Karpas-422 (cell line): ENCODE measurements around the gene ARID1B. TPM values are rescaled to one million over a fixed set of nuclear protein-coding genes. Genes with fewer than 3 reads are reported as not detected.

Experiments used
- DNase-seq: peaks from one replicate; pipeline ENCODE4 v3.0.0-alpha.2; 2015
- H2AFZ ChIP-seq: fragments of 200-600 bp; sonication (generic); 2 replicates; pipeline ENCODE4 v1.6.1; 2014; ENCODE audit warnings: antibody characterized with exemption, low read length, mixed read lengths
- H3K27ac ChIP-seq: fragments of 200-600 bp; sonication (generic); 2 replicates; pipeline ENCODE4 v1.5.1; 2014; ENCODE audit warnings: mild to moderate bottlenecking, low read length, moderate library complexity
- H3K27me3 ChIP-seq: fragments of 200-600 bp; sonication (generic); 2 replicates; pipeline ENCODE4 v1.6.1; 2014; ENCODE audit warnings: low read length, mixed read lengths
- H3K36me3 ChIP-seq: fragments of 200-600 bp; sonication (generic); 2 replicates; pipeline ENCODE4 v1.6.1; 2014; ENCODE audit warnings: low read length, mixed read lengths; ENCODE audit not compliant: insufficient read depth
- H3K4me1 ChIP-seq: fragments of 200-600 bp; sonication (generic); 2 replicates; pipeline ENCODE4 v1.6.1; 2014; ENCODE audit warnings: mild to moderate bottlenecking, low read length, mixed read lengths
- H3K4me2 ChIP-seq: fragments of 200-600 bp; sonication (generic); 2 replicates; pipeline ENCODE4 v1.6.1; 2014; ENCODE audit warnings: low read length, low read depth, mild to moderate bottlenecking; ENCODE audit not compliant: poor library complexity, severe bottlenecking
- H3K4me3 ChIP-seq: fragments of 200-600 bp; sonication (generic); 2 replicates; pipeline ENCODE4 v1.5.1; 2014; ENCODE audit warnings: mild to moderate bottlenecking, antibody characterized with exemption, low read length, mixed read lengths
- H3K79me2 ChIP-seq: fragments of 200-600 bp; sonication (generic); 2 replicates; pipeline ENCODE4 v1.6.1; 2014; ENCODE audit warnings: mild to moderate bottlenecking, low read length, mixed read lengths
- H3K9ac ChIP-seq: fragments of 200-600 bp; sonication (generic); 2 replicates; pipeline ENCODE4 v1.6.0; 2014; ENCODE audit warnings: low read length
- H3K9me2 ChIP-seq: fragments of 200-600 bp; sonication (generic), shearing (Covaris generic); replicated peaks from 2 replicates; pipeline ENCODE4 v1.6.0; 2014; ENCODE audit warnings: mild to moderate bottlenecking, low read length, moderate library complexity; ENCODE audit not compliant: insufficient read depth
- H3K9me3 ChIP-seq: fragments of 300-700, 200-600 bp; sonication (generic); 2 replicates; pipeline ENCODE4 v1.6.1; 2014; ENCODE audit warnings: low read length, mixed read lengths
- H4K20me1 ChIP-seq: fragments of 200-600 bp; sonication (generic); 2 replicates; pipeline ENCODE4 v1.6.1; 2014; ENCODE audit warnings: mild to moderate bottlenecking, antibody characterized with exemption, low read length, low read depth; ENCODE audit not compliant: insufficient read depth
- total RNA-seq: library from RNA; depleted of rRNA; stranded (reverse); fragments of >200 nt; shearing (Covaris generic); gene quantifications from 2 replicates; pipeline ENCODE4 v1.2.3, GENCODE V29; 2014; ENCODE audit warnings: low replicate concordance; rRNA removed

ARID1B gene
- total RNA-seq = 104 and 174 TPM in 2 replicates

DNA sequence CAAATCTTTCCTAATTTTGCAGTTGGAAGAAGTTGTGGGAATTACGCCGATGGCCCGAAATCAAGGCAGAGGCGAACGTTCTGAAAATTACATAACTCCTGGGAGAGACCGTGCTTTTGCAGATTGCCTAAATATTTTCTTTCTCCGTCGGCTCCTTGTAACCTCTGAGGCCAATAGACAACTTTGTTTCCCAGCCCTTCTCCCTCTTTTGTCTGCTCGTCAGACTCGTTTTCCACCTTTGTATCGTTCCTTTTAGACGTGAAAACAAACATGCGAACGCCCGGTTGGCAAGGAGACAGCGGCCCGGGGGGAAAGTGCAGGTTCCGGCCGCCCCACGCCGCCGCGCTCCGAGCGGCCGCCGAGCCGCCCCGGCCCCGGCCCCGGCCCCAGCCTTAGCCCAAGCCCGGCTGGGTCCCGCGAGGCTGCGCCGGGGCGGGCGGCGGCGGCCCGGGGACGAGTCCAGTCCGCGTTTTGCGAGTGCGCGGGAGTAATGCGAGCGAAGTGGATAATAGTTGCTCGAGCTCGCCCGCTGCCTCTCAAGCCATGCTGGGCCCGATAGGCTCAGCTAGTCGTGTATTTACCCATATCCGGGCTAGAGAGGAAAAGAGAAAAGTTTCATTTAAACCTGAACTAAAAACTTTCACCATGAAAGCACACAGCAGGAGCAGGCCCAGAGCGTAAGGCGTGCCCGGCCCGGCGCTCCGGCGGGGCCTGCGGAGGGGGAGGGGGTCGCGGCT lies at the start of gene ARID1B:
Gene ARID1B (plus strand): TSS at position 539 of the 737 bp plus-strand sequence. CDS start 303 bp downstream, outside the sequence.
- no peaks in the 10 kb centered on the region for H3K9me3 ChIP-seq
- peak within 1 kb of the TSS; percentile 74 for H3K4me3 ChIP-seq
- peaks cover 37% of the 10 kb centered on the region for H3K79me2 ChIP-seq
- peaks cover 44% of the 10 kb centered on the region for H3K4me1 ChIP-seq
- no peaks in the 10 kb centered on the region for H3K27me3 ChIP-seq
- no peaks in the 10 kb centered on the region for H3K36me3 ChIP-seq
- peaks cover under 1% of the 10 kb centered on the region; the same call in 1 of the 2 replicates for H4K20me1 ChIP-seq
- H3K4me2 ChIP-seq = peak within 1 kb of the TSS; percentile 98
- H3K27ac ChIP-seq = peak within 1 kb of the TSS; percentile 86
- no peaks in the 10 kb centered on the region for H3K9me2 ChIP-seq
- peak within 1 kb of the TSS; percentile 94 for H3K9ac ChIP-seq
- peak; percentile 92 for DNase-seq
- peak within 1 kb of the TSS; percentile 47 for H2AFZ ChIP-seq

DNA sequence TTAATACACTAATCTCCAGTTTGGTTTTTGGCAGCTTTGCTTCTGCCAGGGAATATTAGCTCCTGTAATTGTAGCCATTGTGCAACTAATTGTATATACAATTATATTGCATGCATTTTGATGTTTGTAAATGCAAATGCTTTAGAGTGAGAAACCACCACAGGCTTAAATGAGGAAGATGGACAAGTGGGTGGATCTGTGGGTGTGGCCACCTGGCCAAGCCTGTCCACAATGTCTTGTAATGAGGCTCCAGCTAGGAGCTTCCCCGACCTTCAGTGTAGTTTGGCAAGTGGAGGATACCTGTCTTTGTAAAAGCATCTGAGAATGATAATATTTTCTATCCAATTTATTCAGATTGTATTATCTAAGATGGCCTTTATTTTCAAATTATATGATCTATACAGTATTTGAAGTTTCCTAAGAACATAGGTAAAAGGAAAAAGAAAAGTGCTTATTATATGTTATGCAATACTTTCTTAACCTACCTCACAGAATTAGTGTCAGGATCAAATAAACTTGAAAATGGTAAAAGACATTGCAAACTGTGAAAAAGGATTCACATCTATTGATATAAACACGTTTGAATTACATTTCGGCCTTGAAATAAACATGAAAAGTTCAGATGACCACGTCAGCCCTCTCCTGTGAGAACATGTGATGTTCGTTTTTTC lies 49.3 kb upstream of the ARID1B start:
- Histone ChIP-seq H2AFZ (no peak overlapping the region), H3K27me3 (no peaks in the 10 kb centered on the region)
- no peak for DNase-seq

DNA sequence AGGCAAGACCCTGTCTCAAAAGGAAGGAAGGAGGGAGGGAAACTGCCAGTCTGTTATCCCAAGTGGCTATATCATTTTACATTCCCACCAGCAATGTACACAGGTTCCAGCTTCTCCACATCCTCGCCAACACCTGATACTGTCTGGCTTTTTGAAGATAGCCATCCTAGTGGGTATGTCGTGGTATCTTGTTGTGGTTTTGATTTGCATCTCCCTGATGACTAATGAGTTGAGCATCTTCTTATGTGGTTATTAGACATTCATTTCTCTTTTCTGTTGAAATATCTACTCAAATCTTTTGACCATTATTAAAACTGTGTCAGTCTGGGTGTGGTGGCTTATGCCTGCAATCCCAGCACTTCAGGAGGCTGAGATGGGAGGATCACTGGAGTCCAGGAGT lies 47.9 kb upstream of the ARID1B start:
- Histone ChIP-seq H3K9ac (no peak overlapping the region), H3K9me2 (no peaks in the 10 kb centered on the region), H3K4me2 (no peak overlapping the region), H3K27ac (no peak overlapping the region), H3K4me1 (peaks cover 17% of the 10 kb centered on the region), H2AFZ (no peak overlapping the region), H4K20me1 (no peaks in the 10 kb centered on the region), H3K36me3 (no peaks in the 10 kb centered on the region), H3K9me3 (no peaks in the 10 kb centered on the region), H3K79me2 (no peaks in the 10 kb centered on the region), H3K4me3 (no peak overlapping the region), H3K27me3 (no peaks in the 10 kb centered on the region)
- no peak for DNase-seq

More for the DNA sequence above, 49.3 kb upstream of the ARID1B start:
- Histone ChIP-seq H3K4me3 (no peak overlapping the region), H3K27ac (no peak overlapping the region), H3K9me2 (no peaks in the 10 kb centered on the region), H3K79me2 (no peaks in the 10 kb centered on the region), H4K20me1 (no peaks in the 10 kb centered on the region), H3K36me3 (no peaks in the 10 kb centered on the region), H3K4me2 (no peak overlapping the region), H3K9ac (no peak overlapping the region), H3K4me1 (peaks cover 9% of the 10 kb centered on the region), H3K9me3 (no peaks in the 10 kb centered on the region)

DNA sequence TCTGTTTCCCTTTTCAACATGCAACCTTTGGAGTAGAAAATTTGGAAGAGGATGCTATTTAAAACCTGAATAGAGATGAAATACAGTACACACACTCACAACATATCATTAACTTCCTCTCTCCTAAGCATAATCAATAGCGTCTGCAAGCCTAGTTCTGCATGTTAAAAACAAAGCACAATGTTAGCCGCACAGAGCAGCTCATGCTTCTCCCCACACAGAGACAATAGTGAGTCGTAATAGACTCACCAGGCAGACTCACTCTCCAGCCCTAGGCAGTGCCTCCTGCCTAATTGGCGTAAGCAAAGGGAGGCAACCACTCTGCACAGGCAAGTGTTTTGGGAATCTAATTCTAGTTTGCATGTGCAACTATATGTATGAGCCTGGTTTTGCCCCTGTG lies 45.8 kb upstream of the ARID1B start:
- Histone ChIP-seq H3K36me3 (no peaks in the 10 kb centered on the region), H3K27me3 (no peaks in the 10 kb centered on the region), H3K4me2 (no peak overlapping the region), H3K4me1 (peaks cover 17% of the 10 kb centered on the region), H3K9ac (no peak overlapping the region), H3K27ac (no peak overlapping the region), H2AFZ (no peak overlapping the region), H4K20me1 (no peaks in the 10 kb centered on the region), H3K79me2 (no peaks in the 10 kb centered on the region), H3K9me3 (no peaks in the 10 kb centered on the region), H3K4me3 (no peak overlapping the region), H3K9me2 (no peaks in the 10 kb centered on the region)
- DNase-seq = no peak

DNA sequence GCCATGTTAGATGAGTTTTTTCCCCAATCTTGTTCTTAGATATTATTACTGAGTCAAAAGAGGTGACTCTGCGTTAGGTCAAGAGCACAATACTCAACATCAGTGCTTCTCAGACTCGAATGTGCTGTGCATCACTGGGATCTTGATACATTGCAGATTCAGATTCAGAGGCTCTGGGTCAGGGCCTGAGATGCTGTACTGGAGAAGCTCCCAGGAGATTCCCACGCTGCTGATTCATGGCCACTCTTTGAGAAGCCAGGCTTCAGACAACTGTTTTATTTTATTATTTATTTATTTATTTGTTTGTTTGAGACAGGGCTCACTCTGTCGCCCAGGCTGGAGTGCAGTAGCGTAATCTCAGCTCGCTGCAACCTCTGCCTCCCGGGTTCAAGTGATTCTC lies 41.4 kb upstream of the ARID1B start:
- peaks cover 3% of the 10 kb centered on the region; the same call in 1 of the 2 replicates for H3K9me3 ChIP-seq
- H3K36me3 ChIP-seq = no peaks in the 10 kb centered on the region
- no peak overlapping the region for H3K4me2 ChIP-seq
- no peak overlapping the region for H3K4me3 ChIP-seq
- DNase-seq = no peak
- no peak overlapping the region for H3K27ac ChIP-seq
- H3K79me2 ChIP-seq = no peaks in the 10 kb centered on the region
- H3K9ac ChIP-seq = no peak overlapping the region
- H3K27me3 ChIP-seq = no peaks in the 10 kb centered on the region
- no peak overlapping the region for H2AFZ ChIP-seq
- peaks cover 8% of the 10 kb centered on the region for H3K4me1 ChIP-seq
- H4K20me1 ChIP-seq = no peaks in the 10 kb centered on the region
- no peaks in the 10 kb centered on the region for H3K9me2 ChIP-seq

DNA sequence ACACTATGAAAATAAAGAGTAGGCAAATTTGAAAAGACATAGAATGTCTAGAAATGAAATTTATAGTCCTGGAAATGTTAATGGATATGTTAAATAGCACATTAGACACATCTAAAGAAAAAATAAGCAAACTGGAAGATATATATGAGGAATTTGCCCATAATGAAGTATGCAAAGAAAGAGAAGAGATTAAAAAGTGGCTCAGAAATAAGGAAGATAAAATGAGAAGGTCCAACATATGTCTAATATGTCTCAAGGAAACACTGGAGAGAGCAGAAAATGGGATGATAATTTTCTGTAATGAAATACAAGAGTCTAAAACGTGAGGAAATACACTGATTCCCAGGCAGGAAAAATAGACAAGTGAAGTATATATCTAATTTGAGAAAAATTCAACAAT lies 36.6 kb upstream of the ARID1B start:
- no peaks in the 10 kb centered on the region for H4K20me1 ChIP-seq
- no peak overlapping the region for H3K4me3 ChIP-seq
- H3K9ac ChIP-seq = no peak overlapping the region
- H2AFZ ChIP-seq = no peak overlapping the region
- H3K36me3 ChIP-seq = no peaks in the 10 kb centered on the region
- no peaks in the 10 kb centered on the region for H3K27me3 ChIP-seq
- no peaks in the 10 kb centered on the region for H3K79me2 ChIP-seq
- no peaks in the 10 kb centered on the region for H3K9me2 ChIP-seq
- peaks cover 6% of the 10 kb centered on the region; the same call in 1 of the 2 replicates for H3K9me3 ChIP-seq
- no peak overlapping the region for H3K4me2 ChIP-seq
- no peak overlapping the region for H3K27ac ChIP-seq
- DNase-seq = no peak
- H3K4me1 ChIP-seq = peaks cover 10% of the 10 kb centered on the region

DNA sequence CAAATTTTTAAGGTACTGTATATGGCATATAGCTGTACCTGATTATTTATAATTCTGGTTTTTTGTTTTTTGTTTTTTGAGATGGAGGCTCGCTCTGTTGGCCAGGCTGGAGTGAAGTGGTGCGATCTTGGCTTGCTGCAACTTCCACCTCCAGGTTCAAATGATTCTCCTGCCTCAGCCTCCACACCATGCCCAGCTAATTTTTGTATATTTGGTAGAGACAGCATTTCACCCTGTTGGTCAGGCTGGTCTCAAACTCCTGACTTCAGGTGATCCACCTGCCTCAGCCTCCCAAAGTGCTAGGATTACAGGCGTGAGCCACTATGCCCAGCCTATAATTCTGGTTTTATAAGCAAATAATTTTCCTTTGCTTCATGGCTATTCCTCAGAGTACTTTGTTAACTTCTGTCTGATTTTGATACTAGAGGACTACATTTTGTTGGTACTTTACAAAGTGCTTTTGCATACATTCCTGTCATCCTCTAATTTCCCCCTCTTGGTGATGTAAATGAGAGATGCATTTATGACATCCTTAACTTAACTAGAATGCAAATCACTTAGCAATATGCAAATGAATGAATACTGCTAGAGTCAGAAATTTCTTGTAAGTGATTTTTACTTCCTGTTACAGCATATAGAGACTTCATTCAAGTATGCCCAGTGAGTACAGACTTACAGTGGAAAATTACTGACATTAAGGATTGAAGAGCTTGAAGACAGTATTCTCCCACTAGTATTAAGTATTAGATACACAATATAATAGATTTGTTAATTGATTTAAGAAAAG lies 35.7 kb upstream of the ARID1B start:
- H2AFZ ChIP-seq = peak overlapping the region; percentile 49; the same call in 1 of the 2 replicates
- H3K4me1 ChIP-seq = peaks cover 10% of the 10 kb centered on the region
- H3K79me2 ChIP-seq = no peaks in the 10 kb centered on the region
- peaks cover 6% of the 10 kb centered on the region; the same call in 1 of the 2 replicates for H3K9me3 ChIP-seq
- no peaks in the 10 kb centered on the region for H3K27me3 ChIP-seq
- H4K20me1 ChIP-seq = no peaks in the 10 kb centered on the region
- no peaks in the 10 kb centered on the region for H3K9me2 ChIP-seq
- H3K36me3 ChIP-seq = no peaks in the 10 kb centered on the region
- peak; percentile 78 for DNase-seq
- H3K4me2 ChIP-seq = peak overlapping the region; percentile 31
- H3K4me3 ChIP-seq = peak overlapping the region; percentile 34; the same call in 1 of the 2 replicates
- peak overlapping the region; percentile 56; the same call in 1 of the 2 replicates for H3K27ac ChIP-seq
- no peak overlapping the region for H3K9ac ChIP-seq

DNA sequence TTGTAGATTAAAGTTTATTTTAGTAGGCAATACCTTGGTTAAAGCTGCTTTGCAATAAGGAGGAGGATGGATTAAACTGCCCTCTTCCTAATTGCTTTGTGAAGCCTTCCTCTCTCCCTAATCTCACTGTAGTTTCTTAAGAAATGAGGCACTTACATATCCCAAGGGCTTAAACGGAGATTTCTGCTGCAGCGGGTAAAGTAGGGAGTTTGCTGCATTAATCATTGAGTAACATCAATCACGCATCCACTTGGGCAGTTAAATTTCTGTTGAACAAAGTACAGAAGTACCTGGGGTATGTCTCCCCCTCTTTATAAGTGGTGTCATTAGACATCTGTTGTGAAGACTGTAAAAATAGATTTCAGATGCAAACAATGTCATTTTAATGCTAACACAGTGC lies 29.5 kb upstream of the ARID1B start:
- H3K9ac ChIP-seq = no peak overlapping the region
- H3K9me3 ChIP-seq = no peaks in the 10 kb centered on the region
- H3K4me1 ChIP-seq = peaks cover 20% of the 10 kb centered on the region
- no peaks in the 10 kb centered on the region for H3K79me2 ChIP-seq
- no peaks in the 10 kb centered on the region for H3K9me2 ChIP-seq
- no peaks in the 10 kb centered on the region for H3K27me3 ChIP-seq
- H3K36me3 ChIP-seq = no peaks in the 10 kb centered on the region
- peak overlapping the region; percentile 13 for H3K4me2 ChIP-seq
- H4K20me1 ChIP-seq = no peaks in the 10 kb centered on the region
- H2AFZ ChIP-seq = no peak overlapping the region
- no peak for DNase-seq
- H3K4me3 ChIP-seq = no peak overlapping the region
- no peak overlapping the region for H3K27ac ChIP-seq
